ENCODE data around the gene ZSCAN1. TPM values are rescaled to one million over a fixed set of nuclear protein-coding genes. Genes with fewer than 3 reads are reported as not detected.

Gene ZSCAN1
- total RNA-seq, 2 experiments from 2014 or later, result not detected

GRCh38 chr19:58044391-58044790 lies 10.6 kb downstream of the ZSCAN1 start:
- peaks cover 50% of the 10 kb centered on the region for H3K9me3 Mint-ChIP-seq
- peaks cover 24% of the 10 kb centered on the region for H3K36me3 Mint-ChIP-seq (ENCODE audit: low read depth)
- no peaks in the 10 kb centered on the region for H3K27me3 Mint-ChIP-seq (ENCODE audit: low read depth)
- no peaks in the 10 kb centered on the region for H3K4me1 Mint-ChIP-seq (ENCODE audit: low read depth)
- CTCF ChIA-PET, result interaction anchor here (0.5 kb wide), 1 partner anchor 400 kb away, joined by 3 read pairs; no protein-coding TSS in a partner anchor
- intact Hi-C loops (cut with micrococcal nuclease), result no loop called here
- DNase-seq, result no peak
- H3K4me3 Mint-ChIP-seq, result no peak overlapping the region
- H3K27ac Mint-ChIP-seq, result no peak overlapping the region

- Mint-ChIP-seq H3K9me3 (peaks cover 54% of the 10 kb centered on the region), H3K4me1 (ENCODE audit: low read depth) (no peaks in the 10 kb centered on the region), H3K36me3 (ENCODE audit: low read depth) (peaks cover 24% of the 10 kb centered on the region), H3K27me3 (ENCODE audit: low read depth) (no peaks in the 10 kb centered on the region), H3K4me3 (no peak overlapping the region), H3K27ac (no peak overlapping the region)
- intact Hi-C loops (cut with micrococcal nuclease), result no loop called here
- no peak for DNase-seq
- CTCF ChIA-PET, result interaction anchor here (0.5 kb wide), 1 partner anchor 401 kb away, joined by 3 read pairs; no protein-coding TSS in a partner anchor
Measured at GRCh38 chr19:58044886-58045285, 11.1 kb downstream of the ZSCAN1 start.

GRCh38 chr19:58045411-58046050 lies 11.7 kb downstream of the ZSCAN1 start:
- Mint-ChIP-seq H3K4me1 (ENCODE audit: low read depth) (no peaks in the 10 kb centered on the region), H3K4me3 (no peak overlapping the region), H3K27me3 (ENCODE audit: low read depth) (no peaks in the 10 kb centered on the region), H3K9me3 (peaks cover 52% of the 10 kb centered on the region), H3K27ac (no peak overlapping the region), H3K36me3 (ENCODE audit: low read depth) (peaks cover 22% of the 10 kb centered on the region)
- CTCF ChIA-PET, result no interaction called here
- intact Hi-C loops (cut with micrococcal nuclease), result no loop called here
- no peak for DNase-seq

DNA sequence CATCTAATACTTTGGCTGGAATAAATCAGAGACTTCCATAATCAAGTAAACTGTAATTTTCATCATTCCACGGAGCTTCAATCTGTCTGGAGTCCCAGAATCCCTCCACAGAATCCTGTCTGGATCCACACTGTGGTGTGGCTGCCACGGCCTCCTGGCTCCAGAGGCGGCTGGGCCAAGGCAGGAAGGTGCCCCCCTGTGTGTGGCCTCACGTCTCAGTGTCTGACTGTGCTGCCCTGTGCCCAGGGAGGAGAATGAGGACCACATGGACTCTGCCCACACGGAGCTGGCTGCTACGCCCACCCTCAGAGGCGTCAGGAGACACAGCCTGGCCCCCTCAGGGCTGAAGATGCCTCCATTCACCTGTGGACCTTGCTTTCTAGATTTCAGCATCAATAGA lies 13.0 kb downstream of the ZSCAN1 start:
- Mint-ChIP-seq H3K27ac (no peak overlapping the region), H3K4me3 (no peak overlapping the region), H3K36me3 (ENCODE audit: low read depth) (peaks cover 16% of the 10 kb centered on the region), H3K27me3 (ENCODE audit: low read depth) (no peaks in the 10 kb centered on the region), H3K4me1 (ENCODE audit: low read depth) (no peaks in the 10 kb centered on the region), H3K9me3 (peaks cover 52% of the 10 kb centered on the region)
- CTCF ChIA-PET, result no interaction called here
- no peak for DNase-seq
- intact Hi-C loops (cut with micrococcal nuclease), result no loop called here

DNA sequence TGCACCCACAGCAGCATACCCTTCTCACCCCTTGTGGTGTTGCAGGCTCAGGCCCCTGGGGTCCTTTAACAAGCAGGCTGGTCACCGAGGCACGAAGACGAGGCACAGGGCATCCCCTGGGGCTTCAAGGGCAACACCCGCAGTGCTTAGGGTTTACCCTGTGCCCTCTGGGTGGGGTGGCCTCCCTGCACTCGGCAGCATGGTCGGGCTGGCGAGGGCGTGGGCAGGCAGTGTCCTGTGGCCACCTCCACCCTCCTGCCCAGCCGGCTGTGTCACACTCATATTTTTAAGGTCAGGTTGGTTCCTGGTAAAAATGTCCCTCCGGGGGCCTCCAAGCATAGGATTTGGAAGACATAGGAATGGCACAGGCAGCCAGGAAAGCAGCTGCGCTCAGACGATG lies 13.8 kb downstream of the ZSCAN1 start:
- Mint-ChIP-seq H3K36me3 (ENCODE audit: low read depth) (peaks cover 14% of the 10 kb centered on the region), H3K4me1 (ENCODE audit: low read depth) (no peaks in the 10 kb centered on the region), H3K9me3 (peaks cover 50% of the 10 kb centered on the region), H3K27ac (no peak overlapping the region), H3K4me3 (no peak overlapping the region), H3K27me3 (ENCODE audit: low read depth) (no peaks in the 10 kb centered on the region)
- intact Hi-C loops (cut with micrococcal nuclease), result no loop called here
- no peak for DNase-seq
- CTCF ChIA-PET, result no interaction called here

GRCh38 chr19:58052256-58052655 lies 18.4 kb downstream of the ZSCAN1 start:
- peaks cover 24% of the 10 kb centered on the region for H3K36me3 Mint-ChIP-seq (ENCODE audit: low read depth)
- H3K27me3 Mint-ChIP-seq (ENCODE audit: low read depth), result peaks cover 21% of the 10 kb centered on the region
- intact Hi-C loops (cut with micrococcal nuclease), result no loop called here
- DNase-seq, result no peak
- no peak overlapping the region for H3K4me3 Mint-ChIP-seq
- H3K27ac Mint-ChIP-seq, result no peak overlapping the region
- CTCF ChIA-PET, result no interaction called here
- H3K9me3 Mint-ChIP-seq, result peaks cover 44% of the 10 kb centered on the region
- H3K4me1 Mint-ChIP-seq (ENCODE audit: low read depth), result no peaks in the 10 kb centered on the region

DNA sequence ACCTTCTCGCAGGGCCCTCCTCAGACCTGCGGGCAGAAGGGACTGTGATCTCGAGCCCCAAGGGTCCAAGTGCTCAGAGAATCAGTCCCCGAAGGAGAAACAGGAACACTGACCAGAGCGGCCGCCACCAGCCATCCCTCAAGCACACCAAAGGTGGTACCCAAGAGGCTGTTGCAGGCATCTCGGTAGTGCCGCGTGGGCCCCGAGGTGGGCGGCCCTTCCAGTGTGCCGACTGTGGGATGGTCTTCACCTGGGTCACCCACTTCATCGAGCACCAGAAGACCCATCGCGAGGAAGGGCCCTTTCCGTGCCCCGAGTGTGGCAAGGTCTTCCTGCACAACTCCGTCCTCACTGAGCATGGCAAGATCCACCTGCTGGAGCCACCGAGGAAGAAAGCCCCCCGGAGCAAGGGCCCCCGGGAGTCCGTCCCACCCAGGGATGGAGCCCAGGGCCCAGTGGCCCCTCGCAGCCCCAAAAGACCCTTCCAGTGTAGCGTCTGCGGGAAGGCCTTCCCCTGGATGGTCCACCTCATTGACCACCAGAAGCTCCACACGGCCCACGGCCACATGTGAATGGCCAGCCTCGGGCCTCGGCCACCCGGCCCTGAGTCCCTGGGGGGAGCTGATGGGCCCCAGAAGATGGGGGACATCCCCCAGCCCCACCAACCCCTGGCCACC lies 19.8 kb downstream of the ZSCAN1 start:
- CTCF ChIA-PET, result interaction anchor here (0.5 kb wide), 1 partner anchor 12 kb away, joined by 4 read pairs; no protein-coding TSS in a partner anchor
- intact Hi-C loops (cut with micrococcal nuclease), result no loop called here
- H3K4me1 Mint-ChIP-seq (ENCODE audit: low read depth), result no peaks in the 10 kb centered on the region
- no peak overlapping the region for H3K4me3 Mint-ChIP-seq
- H3K27ac Mint-ChIP-seq, result no peak overlapping the region
- peaks cover 30% of the 10 kb centered on the region for H3K36me3 Mint-ChIP-seq (ENCODE audit: low read depth)
- DNase-seq, result no peak
- peaks cover 27% of the 10 kb centered on the region for H3K27me3 Mint-ChIP-seq (ENCODE audit: low read depth)
- peaks cover 45% of the 10 kb centered on the region for H3K9me3 Mint-ChIP-seq

GRCh38 chr19:58054901-58055874 lies 21.4 kb downstream of the ZSCAN1 start:
- Mint-ChIP-seq H3K4me3 (no peak overlapping the region), H3K9me3 (peaks cover 43% of the 10 kb centered on the region), H3K36me3 (ENCODE audit: low read depth) (peaks cover 36% of the 10 kb centered on the region), H3K4me1 (ENCODE audit: low read depth) (peaks cover 4% of the 10 kb centered on the region), H3K27me3 (ENCODE audit: low read depth) (peaks cover 31% of the 10 kb centered on the region), H3K27ac (no peak overlapping the region)
- CTCF ChIA-PET, result interaction anchor here (0.6 kb wide), 1 partner anchor 342 kb away, joined by 4 read pairs; no protein-coding TSS in a partner anchor
- intact Hi-C loops (cut with micrococcal nuclease), result no loop called here
- DNase-seq, result no peak

DNA sequence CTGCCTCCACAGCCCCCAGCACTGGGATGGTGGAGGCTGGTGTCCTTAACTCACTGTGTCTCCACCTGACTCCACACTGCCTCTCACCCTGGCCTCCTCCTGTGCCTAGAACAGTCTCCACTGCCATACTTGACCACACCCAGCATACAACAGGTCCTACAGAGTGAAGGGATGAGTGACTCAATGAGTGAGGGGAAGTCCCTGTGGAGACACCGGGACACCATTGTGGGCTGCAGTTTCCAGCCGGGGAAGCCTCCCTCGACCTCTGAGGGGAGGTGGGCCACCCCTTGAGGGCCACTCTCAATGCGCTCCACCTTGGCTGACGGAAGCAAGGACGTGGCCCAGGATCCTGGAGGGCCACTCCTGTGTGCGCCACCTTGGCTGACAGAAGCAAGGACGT lies 22.4 kb downstream of the ZSCAN1 start:
- CTCF ChIA-PET, result no interaction called here
- intact Hi-C loops (cut with micrococcal nuclease), result no loop called here
- H3K36me3 Mint-ChIP-seq (ENCODE audit: low read depth), result peaks cover 35% of the 10 kb centered on the region
- peaks cover 4% of the 10 kb centered on the region for H3K4me1 Mint-ChIP-seq (ENCODE audit: low read depth)
- peaks cover 33% of the 10 kb centered on the region for H3K27me3 Mint-ChIP-seq (ENCODE audit: low read depth)
- no peak overlapping the region for H3K27ac Mint-ChIP-seq
- DNase-seq, result no peak
- H3K9me3 Mint-ChIP-seq, result peaks cover 42% of the 10 kb centered on the region
- H3K4me3 Mint-ChIP-seq, result no peak overlapping the region

DNA sequence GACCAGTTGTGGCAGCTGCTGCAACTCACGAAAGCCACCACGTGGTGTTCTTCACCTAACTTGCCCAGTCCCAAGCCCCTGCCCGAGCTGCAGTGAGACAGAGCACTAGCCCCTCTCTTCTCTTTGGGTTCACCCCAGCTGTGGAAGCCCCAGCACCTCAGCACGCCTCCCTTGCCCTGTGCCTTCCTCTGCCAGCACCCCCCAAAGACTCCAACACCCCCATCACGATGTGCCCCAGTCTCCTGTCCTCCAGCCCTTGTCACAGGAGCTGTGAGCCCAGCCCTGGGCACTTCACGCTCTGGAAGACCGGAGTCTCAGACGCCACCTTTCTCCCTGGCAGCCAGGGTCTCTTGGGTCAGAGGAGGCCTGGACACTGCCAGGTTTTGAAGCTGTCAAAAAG lies 23.0 kb downstream of the ZSCAN1 start:
- Mint-ChIP-seq H3K4me1 (ENCODE audit: low read depth) (peaks cover 4% of the 10 kb centered on the region), H3K36me3 (ENCODE audit: low read depth) (peaks cover 39% of the 10 kb centered on the region), H3K9me3 (peaks cover 40% of the 10 kb centered on the region), H3K27ac (no peak overlapping the region), H3K4me3 (no peak overlapping the region), H3K27me3 (ENCODE audit: low read depth) (peaks cover 35% of the 10 kb centered on the region)
- CTCF ChIA-PET, result interaction anchor here (0.7 kb wide), 1 partner anchor 211 kb away, joined by 3 read pairs; no protein-coding TSS in a partner anchor
- no peak for DNase-seq
- intact Hi-C loops (cut with micrococcal nuclease), result no loop called here

- intact Hi-C loops (cut with micrococcal nuclease), result no loop called here
Measured at GRCh38 chr19:58058467-58058866, 24.6 kb downstream of the ZSCAN1 start.

More at GRCh38 chr19:58058467-58058866, 24.6 kb downstream of the ZSCAN1 start:
- H3K36me3 Mint-ChIP-seq (ENCODE audit: low read depth), result peaks cover 41% of the 10 kb centered on the region
- peaks cover 41% of the 10 kb centered on the region for H3K9me3 Mint-ChIP-seq
- peak overlapping the region; percentile 57 for H3K4me3 Mint-ChIP-seq
- CTCF ChIA-PET, result interaction anchor here (0.5 kb wide), 1 partner anchor 899 kb away, joined by 4 read pairs; no protein-coding TSS in a partner anchor
- H3K27me3 Mint-ChIP-seq (ENCODE audit: low read depth), result peaks cover 35% of the 10 kb centered on the region
- H3K4me1 Mint-ChIP-seq (ENCODE audit: low read depth), result peaks cover 4% of the 10 kb centered on the region
- H3K27ac Mint-ChIP-seq, result no peak overlapping the region
- no peak for DNase-seq

Data from activated naive CD4-positive, alpha-beta T cell treated with anti-CD3 and anti-CD28 coated beads for 36 hours (primary cell).